ENCODE results near the gene PTPRH. TPM values are rescaled to one million over a fixed set of nuclear protein-coding genes. Genes with fewer than 3 reads are reported as not detected.
A peak's percentile ranks its signal among the peaks of the same experiment; 100 is the strongest.

The PTPRH gene
- total RNA-seq, 6 experiments from 2014 or later = 4.2 to 25.9 (median 12.9) TPM

- no peak within 1 kb of the TSS for H3K27ac ChIP-seq
- no peaks in the 10 kb centered on the region for H3K9me3 ChIP-seq
- H3K27me3 ChIP-seq = peaks cover 0 to 8% of the 10 kb centered on the region in 2 donors
- peak within 1 kb of the TSS; percentile 36 to 54 (median 47) for H3K4me3 ChIP-seq
- ATAC-seq (peak; percentile 97 to 99 (median 98)), DNase-seq (peak; percentile 92 to 97 (median 96))
- WGBS (ENCODE audit: insufficient coverage, low coverage, low lambda C conversion rate, missing lambda C conversion rate) = under 1% methylated on average over 32 of the region's 33 CpGs
- H3K36me3 ChIP-seq = no peaks in the 10 kb centered on the region
- intact Hi-C loops (cut with DNase I) = no loop called here
- H3K4me1 ChIP-seq = peaks cover 0 to 5% (median 0%) of the 10 kb centered on the region in 4 donors
- TF ChIP-seq POLR2A (IDR thresholded peaks at IDR 0.05) = no peak
- TF ChIP-seq CTCF (IDR thresholded peaks at IDR 0.05) = no peak
Observed at GRCh38 chr19:55166530-55167268, 42.6 kb downstream of the PTPRH start, which contains the start of gene DNAAF3. DNAAF3 (minus strand) TSS chr19:55166613; CDS start chr19:55166413, 200 bp downstream.

GRCh38 chr19:55165952-55166529 is 43.3 kb downstream of the PTPRH start:
- ATAC-seq = peak; percentile 47 to 78 (median 64)
- H3K27me3 ChIP-seq = peaks cover 0 to 15% of the 10 kb centered on the region in 2 donors

GRCh38 chr19:55161571-55162322 is 47.6 kb downstream of the PTPRH start:
- Histone ChIP-seq H3K4me1 (peaks cover 0 to under 1% (median 0%) of the 10 kb centered on the region in 4 donors), H3K27ac (no peak overlapping the region), H3K9me3 (no peaks in the 10 kb centered on the region), H3K27me3 (peaks cover 0 to 23% of the 10 kb centered on the region in 2 donors), H3K36me3 (no peaks in the 10 kb centered on the region), H3K4me3 (no peak overlapping the region)
- DNase-seq (no peak), ATAC-seq (no peak)
- intact Hi-C loops (cut with DNase I) = no loop called here
- 37% methylated on average over 11 of the region's 61 CpGs for WGBS (ENCODE audit: insufficient coverage, low coverage, low lambda C conversion rate, missing lambda C conversion rate)
- TF ChIP-seq CTCF (IDR thresholded peaks at IDR 0.05) (no peak), POLR2A (IDR thresholded peaks at IDR 0.05) (no peak)

More at GRCh38 chr19:55165952-55166529, 43.3 kb downstream of the PTPRH start:
- peak in 2 of 3 donors; percentile 49 to 67 for DNase-seq
- Histone ChIP-seq H3K9me3 (no peaks in the 10 kb centered on the region), H3K36me3 (no peaks in the 10 kb centered on the region), H3K4me3 (peak overlapping the region; percentile 36 to 54 (median 47)), H3K4me1 (peaks cover 0 to 5% (median 0%) of the 10 kb centered on the region in 4 donors), H3K27ac (no peak overlapping the region)
- TF ChIP-seq CTCF (IDR thresholded peaks at IDR 0.05) (peak; percentile 24 to 41 (median 32)), POLR2A (IDR thresholded peaks at IDR 0.05) (no peak)
- WGBS (ENCODE audit: insufficient coverage, low coverage, low lambda C conversion rate, missing lambda C conversion rate) = 10% methylated on average over 4 of the region's 34 CpGs
- intact Hi-C loops (cut with DNase I) = no loop called here

GRCh38 chr19:55160986-55161365 is 48.3 kb downstream of the PTPRH start:
- H3K4me3 ChIP-seq = no peak overlapping the region

More at GRCh38 chr19:55160986-55161365, 48.3 kb downstream of the PTPRH start:
- TF ChIP-seq CTCF (IDR thresholded peaks at IDR 0.05) = no peak
- TF ChIP-seq POLR2A (IDR thresholded peaks at IDR 0.05) = no peak
- H3K4me1 ChIP-seq = no peaks in the 10 kb centered on the region
- H3K27ac ChIP-seq = no peak overlapping the region
- ATAC-seq (no peak), DNase-seq (no peak)
- peaks cover 0 to 26% of the 10 kb centered on the region in 2 donors for H3K27me3 ChIP-seq
- intact Hi-C loops (cut with DNase I) = no loop called here
- no peaks in the 10 kb centered on the region for H3K9me3 ChIP-seq
- 22% methylated on average over 7 of the region's 32 CpGs for WGBS (ENCODE audit: insufficient coverage, low coverage, low lambda C conversion rate, missing lambda C conversion rate)
- H3K36me3 ChIP-seq = no peaks in the 10 kb centered on the region

All from right lobe of liver (tissue), 6 donors.